ENCODE measurements around the gene DENND1C. TPM values are rescaled to one million over a fixed set of nuclear protein-coding genes. Genes with fewer than 3 reads are reported as not detected.

The DENND1C gene
- total RNA-seq, 1 experiment from 2014 or later: not detected

DNA sequence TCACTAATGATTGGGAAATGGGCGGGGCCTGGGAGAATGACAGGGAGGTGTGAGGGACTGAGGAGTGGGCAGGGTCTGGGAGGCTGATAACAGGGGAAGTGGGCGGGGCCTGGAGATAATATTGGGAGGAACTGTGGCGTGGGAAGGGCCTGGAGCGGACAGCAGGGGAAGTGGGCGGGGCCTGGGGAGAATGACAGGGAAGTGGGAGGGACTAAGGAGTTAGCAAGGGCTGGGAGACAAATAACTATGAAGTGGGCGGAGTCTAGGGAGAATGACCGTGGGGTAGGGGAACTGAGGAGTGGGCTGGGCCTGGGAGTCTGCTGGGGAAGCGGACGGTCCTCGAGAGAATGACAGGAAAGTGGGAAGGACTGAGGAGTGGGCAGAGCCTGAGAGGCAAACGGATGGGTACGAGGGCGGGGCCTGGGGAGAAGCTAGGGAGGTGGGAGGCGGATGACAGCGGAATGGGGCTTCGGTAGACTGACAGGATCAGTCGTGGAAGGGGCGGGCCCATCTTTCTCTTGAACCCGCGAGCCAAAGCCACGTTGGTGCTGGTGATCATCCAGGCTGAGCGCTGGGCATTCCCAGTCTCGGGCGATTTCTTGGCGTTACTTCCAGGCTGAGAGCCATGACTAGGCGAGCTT lies 34.6 kb upstream of the DENND1C start:
- Histone ChIP-seq H4K20me1 (ENCODE audit: insufficient read depth) (no peaks in the 10 kb centered on the region), H3K36me3 (ENCODE audit: low read depth) (no peaks in the 10 kb centered on the region), H3F3A (ENCODE audit: insufficient read depth, low read depth) (no peaks in the 10 kb centered on the region), H3K9me3 (ENCODE audit: insufficient read depth, low read depth) (no peaks in the 10 kb centered on the region), H3K79me2 (ENCODE audit: low read depth) (no peaks in the 10 kb centered on the region), H3K4me2 (peak overlapping the region; percentile 76), H3K4me3 (peak overlapping the region; percentile 57), H3K27ac (no peak overlapping the region), H3K27me3 (ENCODE audit: insufficient read depth, low read depth) (no peaks in the 10 kb centered on the region), H2AFZ (peak overlapping the region; percentile 91), H3K9me2 (ENCODE audit: insufficient read depth) (no peaks in the 10 kb centered on the region), H3K4me1 (replicated peaks; ENCODE audit: insufficient read depth) (no peaks in the 10 kb centered on the region)
- intact Hi-C loops (cut with micrococcal nuclease; ENCODE audit: unreplicated experiment): loop anchor here (1.0 kb wide), 3 partner anchors 116 to 347 kb away; no protein-coding TSS in a partner anchor
- ChIA-PET POLR2A (ENCODE audit: unreplicated experiment) (interaction anchor here (0.9 kb wide), 1 partner anchor 224 kb away, joined by 4 read pairs; no protein-coding TSS in a partner anchor), CTCF (interaction anchor here (0.6 to 1.4 kb wide), 4 partner anchors 37 to 742 kb away, joined by 3 to 6 read pairs (median 4); no protein-coding TSS in a partner anchor)
- no TSS peak for BruUV-seq (replicated peaks)
- DNase-seq: peak; percentile 78 to 90
- TF ChIP-seq EZH2 (IDR thresholded peaks at IDR 0.05; ENCODE audit: low read depth): no peak
- TF ChIP-seq, protein P1, sequence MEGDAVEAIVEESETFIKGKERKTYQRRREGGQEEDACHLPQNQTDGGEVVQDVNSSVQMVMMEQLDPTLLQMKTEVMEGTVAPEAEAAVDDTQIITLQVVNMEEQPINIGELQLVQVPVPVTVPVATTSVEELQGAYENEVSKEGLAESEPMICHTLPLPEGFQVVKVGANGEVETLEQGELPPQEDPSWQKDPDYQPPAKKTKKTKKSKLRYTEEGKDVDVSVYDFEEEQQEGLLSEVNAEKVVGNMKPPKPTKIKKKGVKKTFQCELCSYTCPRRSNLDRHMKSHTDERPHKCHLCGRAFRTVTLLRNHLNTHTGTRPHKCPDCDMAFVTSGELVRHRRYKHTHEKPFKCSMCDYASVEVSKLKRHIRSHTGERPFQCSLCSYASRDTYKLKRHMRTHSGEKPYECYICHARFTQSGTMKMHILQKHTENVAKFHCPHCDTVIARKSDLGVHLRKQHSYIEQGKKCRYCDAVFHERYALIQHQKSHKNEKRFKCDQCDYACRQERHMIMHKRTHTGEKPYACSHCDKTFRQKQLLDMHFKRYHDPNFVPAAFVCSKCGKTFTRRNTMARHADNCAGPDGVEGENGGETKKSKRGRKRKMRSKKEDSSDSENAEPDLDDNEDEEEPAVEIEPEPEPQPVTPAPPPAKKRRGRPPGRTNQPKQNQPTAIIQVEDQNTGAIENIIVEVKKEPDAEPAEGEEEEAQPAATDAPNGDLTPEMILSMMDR (conservative IDR thresholded peaks at IDR 0.05): no peak

DNA sequence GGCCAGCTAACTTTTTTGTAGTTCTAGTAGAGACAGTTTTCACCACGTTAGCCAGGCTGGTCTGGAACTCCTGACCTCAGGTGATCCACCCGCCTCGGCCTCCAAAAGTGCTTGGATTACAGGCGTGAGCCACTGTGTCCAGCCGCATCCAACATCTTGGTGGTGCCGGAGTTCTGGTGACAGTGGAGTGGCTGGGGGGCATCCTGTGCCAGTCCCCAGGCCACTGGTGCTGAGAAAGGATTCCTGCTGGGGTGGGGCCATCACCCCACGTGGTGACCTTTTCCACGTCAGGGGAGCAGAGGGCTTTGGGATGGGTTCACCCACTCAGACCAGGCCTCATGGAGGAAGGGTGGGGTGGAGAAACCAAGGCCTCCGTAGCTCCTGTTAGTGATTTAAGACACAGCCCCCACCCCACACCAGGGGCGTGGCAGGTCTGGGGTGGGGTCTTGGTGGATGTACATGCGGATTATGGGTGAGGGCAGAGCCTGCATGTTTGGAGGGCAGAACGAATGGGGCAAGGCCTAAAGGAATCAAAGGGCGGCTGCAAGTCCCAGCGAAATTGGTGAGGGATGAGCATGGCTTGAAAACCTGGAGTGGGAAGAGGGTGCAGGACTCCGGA lies 33.4 kb upstream of the DENND1C start:
- no peak overlapping the region for H3K27ac ChIP-seq
- H3K9me3 ChIP-seq (ENCODE audit: insufficient read depth, low read depth): no peaks in the 10 kb centered on the region
- ChIA-PET CTCF (interaction anchor here (0.5 kb wide), 1 partner anchor 388 kb away, joined by 3 read pairs; no protein-coding TSS in a partner anchor), POLR2A (ENCODE audit: unreplicated experiment) (no interaction called here)
- DNase-seq: no peak
- no peaks in the 10 kb centered on the region for H3K36me3 ChIP-seq (ENCODE audit: low read depth)
- intact Hi-C loops (cut with micrococcal nuclease; ENCODE audit: unreplicated experiment): no loop called here
- BruUV-seq (replicated peaks): no TSS peak
- no peaks in the 10 kb centered on the region for H4K20me1 ChIP-seq (ENCODE audit: insufficient read depth)
- no peak for TF ChIP-seq EZH2 (IDR thresholded peaks at IDR 0.05; ENCODE audit: low read depth)
- TF ChIP-seq, protein P1 (conservative IDR thresholded peaks at IDR 0.05): no peak
- no peak overlapping the region for H3K4me2 ChIP-seq
- no peak overlapping the region for H2AFZ ChIP-seq
- H3K79me2 ChIP-seq (ENCODE audit: low read depth): no peaks in the 10 kb centered on the region
- H3K4me1 ChIP-seq (replicated peaks; ENCODE audit: insufficient read depth): no peaks in the 10 kb centered on the region
- H3K27me3 ChIP-seq (ENCODE audit: insufficient read depth, low read depth): no peaks in the 10 kb centered on the region
- no peaks in the 10 kb centered on the region for H3F3A ChIP-seq (ENCODE audit: insufficient read depth, low read depth)
- no peak overlapping the region for H3K4me3 ChIP-seq
- H3K9me2 ChIP-seq (ENCODE audit: insufficient read depth): no peaks in the 10 kb centered on the region

DNA sequence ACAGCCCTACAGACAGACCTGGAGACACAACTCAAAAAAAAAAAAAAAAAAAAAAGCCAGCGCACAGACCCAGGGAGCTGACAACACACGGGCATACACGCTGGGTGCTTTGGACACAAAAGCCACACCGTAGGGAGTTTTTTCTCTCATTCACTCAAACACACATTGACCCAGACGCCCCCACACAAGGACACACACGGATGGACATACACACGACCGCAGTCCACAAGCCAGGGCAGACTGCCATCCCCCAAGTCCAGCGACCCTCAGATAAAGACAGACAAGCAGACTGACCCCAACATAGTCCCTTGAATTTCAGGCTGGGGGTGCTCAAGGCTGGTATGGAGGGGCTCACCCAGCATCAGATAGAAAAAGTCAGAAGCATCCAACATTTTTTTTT lies 32.5 kb upstream of the DENND1C start:
- H3K4me1 ChIP-seq (replicated peaks; ENCODE audit: insufficient read depth): no peaks in the 10 kb centered on the region
- H3K27ac ChIP-seq: no peak overlapping the region
- H3K36me3 ChIP-seq (ENCODE audit: low read depth): no peaks in the 10 kb centered on the region
- no peaks in the 10 kb centered on the region for H3K9me3 ChIP-seq (ENCODE audit: insufficient read depth, low read depth)
- intact Hi-C loops (cut with micrococcal nuclease; ENCODE audit: unreplicated experiment): no loop called here
- H3F3A ChIP-seq (ENCODE audit: insufficient read depth, low read depth): no peaks in the 10 kb centered on the region
- BruUV-seq (replicated peaks): no TSS peak
- ChIA-PET CTCF (no interaction called here), POLR2A (ENCODE audit: unreplicated experiment) (no interaction called here)
- no peaks in the 10 kb centered on the region for H3K9me2 ChIP-seq (ENCODE audit: insufficient read depth)
- H2AFZ ChIP-seq: no peak overlapping the region
- no peak for DNase-seq
- no peak for TF ChIP-seq EZH2 (IDR thresholded peaks at IDR 0.05; ENCODE audit: low read depth)
- TF ChIP-seq, protein P1 (conservative IDR thresholded peaks at IDR 0.05): no peak
- no peaks in the 10 kb centered on the region for H3K27me3 ChIP-seq (ENCODE audit: insufficient read depth, low read depth)
- H4K20me1 ChIP-seq (ENCODE audit: insufficient read depth): no peaks in the 10 kb centered on the region
- H3K4me2 ChIP-seq: no peak overlapping the region
- no peak overlapping the region for H3K4me3 ChIP-seq
- H3K79me2 ChIP-seq (ENCODE audit: low read depth): no peaks in the 10 kb centered on the region

Measured in PC-9 (cell line).